Measurements from ENCODE around the gene TSEN2. TPM values are rescaled to one million over a fixed set of nuclear protein-coding genes. Genes with fewer than 3 reads are reported as not detected.

Gene TSEN2
- total and polyA plus RNA-seq, 7 experiments from 2014 or later = 12.1 to 27.5 (median 13.9) TPM

GRCh38 chr3:12553921-12554391 is 69.7 kb downstream of the TSEN2 start:
- no peak overlapping the region for H3K27ac ChIP-seq (ENCODE audit: low read depth, low read length)
- Mint-ChIP-seq H3K27ac (no peak overlapping the region), H3K4me3 (peak overlapping the region; percentile 70 to 91 (median 78)), H3K9me3 (peaks cover 0 to 4% (median 0%) of the 10 kb centered on the region in 11 donors), H3K4me1 (peaks cover 25 to 42% (median 38%) of the 10 kb centered on the region in 7 donors), H3K36me3 (peaks cover 0 to 5% (median 0%) of the 10 kb centered on the region in 5 donors), H3K27me3 (peaks cover 22 to 42% (median 32%) of the 10 kb centered on the region in 5 donors)
- H3K4me1 ChIP-seq (ENCODE audit: control insufficient read depth in 2 of 2, insufficient read depth in 2 of 2, low read length in 2 of 2) = peaks cover 15 to 20% of the 10 kb centered on the region in 2 donors
- ChIA-PET CTCF (no interaction called here), POLR2A (interaction anchor here (0.6 to 0.9 kb wide), 2 partner anchors 70 to 225 kb away, joined by 3 to 4 read pairs; partner anchors contain the start of gene TSEN2)
- ATAC-seq (no peak), DNase-seq (peak in 3 of 9 donors; percentile 13 to 24 (median 23))
- no peaks in the 10 kb centered on the region for H3K9me3 ChIP-seq (ENCODE audit: control insufficient read depth in 2 of 3, low read length in 3 of 3)
- peak overlapping the region; percentile 52 for H3K4me3 ChIP-seq (ENCODE audit: low read length)
- H3K27me3 ChIP-seq (ENCODE audit: control insufficient read depth in 2 of 2, insufficient read depth in 2 of 2, low read length in 2 of 2) = peaks cover 6% of the 10 kb centered on the region in 2 donors
- peaks cover 0 to 7% (median 0%) of the 10 kb centered on the region in 3 experiments for H3K36me3 ChIP-seq (ENCODE audit: control insufficient read depth in 2 of 3, insufficient read depth in 3 of 3, low read length in 3 of 3)
- intact Hi-C loops (cut with micrococcal nuclease) = loop anchor here in 1 of 2 donors (10.0 kb wide), 2 partner anchors 791 to 1279 kb away; partner anchors contain the start of gene ATG7

DNA sequence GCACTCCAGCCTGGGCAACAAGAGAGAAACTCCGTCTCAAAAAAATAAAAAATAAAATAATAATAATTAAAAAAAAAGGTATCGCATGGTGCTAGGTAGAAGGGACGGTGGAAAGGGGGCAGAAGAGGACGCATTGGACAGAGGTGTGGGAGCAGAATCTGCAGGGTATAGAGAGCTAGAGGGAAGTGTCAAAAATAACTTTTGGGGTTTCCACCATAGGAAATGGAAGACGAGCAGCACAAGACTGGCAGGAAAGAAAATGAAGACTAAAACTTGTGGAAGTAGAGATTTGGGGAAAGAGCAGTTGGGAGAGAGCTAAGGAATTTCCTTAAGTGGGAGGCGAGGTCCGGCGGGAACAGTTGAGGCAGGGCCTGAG is 72.0 kb downstream of the TSEN2 start:
- Mint-ChIP-seq H3K4me1 (peaks cover 40 to 65% (median 62%) of the 10 kb centered on the region in 7 donors), H3K27ac (peak overlapping the region; percentile 79 to 95 (median 90)), H3K9me3 (peaks cover 0 to 4% (median 0%) of the 10 kb centered on the region in 11 donors), H3K27me3 (peaks cover 22 to 37% (median 32%) of the 10 kb centered on the region in 5 donors), H3K4me3 (peak overlapping the region; percentile 90 to 100 (median 96)), H3K36me3 (peaks cover 0 to 5% (median 0%) of the 10 kb centered on the region in 5 donors)
- Histone ChIP-seq H3K4me1 (ENCODE audit: control insufficient read depth in 2 of 2, insufficient read depth in 2 of 2, low read length in 2 of 2) (peaks cover 30 to 37% of the 10 kb centered on the region in 2 donors), H3K9me3 (ENCODE audit: control insufficient read depth in 2 of 3, low read length in 3 of 3) (no peaks in the 10 kb centered on the region), H3K36me3 (ENCODE audit: control insufficient read depth in 2 of 3, insufficient read depth in 3 of 3, low read length in 3 of 3) (peaks cover 0 to 7% (median 0%) of the 10 kb centered on the region in 3 experiments), H3K27ac (ENCODE audit: low read depth, low read length) (peak overlapping the region; percentile 94), H3K4me3 (ENCODE audit: low read length) (peak overlapping the region; percentile 95), H3K27me3 (ENCODE audit: control insufficient read depth in 2 of 2, insufficient read depth in 2 of 2, low read length in 2 of 2) (peaks cover 6% of the 10 kb centered on the region in 2 donors)
- POLR2A ChIA-PET = interaction anchor here (0.7 to 3.1 kb wide), 4 partner anchors 47 to 285 kb away, joined by 3 to 22 read pairs (median 11); partner anchors contain the start of genes RAF1, RPL32 and TSEN2
- CTCF ChIA-PET = no interaction called here
- no peak for DNase-seq
- ATAC-seq = no peak
- intact Hi-C loops (cut with micrococcal nuclease) = loop anchor here (2.0 to 10.0 kb wide), 4 partner anchors 164 to 1282 kb away; partner anchors contain the start of genes TAMM41 (in 2 of the 2) and ATG7 (in 1 of the 2)

DNA sequence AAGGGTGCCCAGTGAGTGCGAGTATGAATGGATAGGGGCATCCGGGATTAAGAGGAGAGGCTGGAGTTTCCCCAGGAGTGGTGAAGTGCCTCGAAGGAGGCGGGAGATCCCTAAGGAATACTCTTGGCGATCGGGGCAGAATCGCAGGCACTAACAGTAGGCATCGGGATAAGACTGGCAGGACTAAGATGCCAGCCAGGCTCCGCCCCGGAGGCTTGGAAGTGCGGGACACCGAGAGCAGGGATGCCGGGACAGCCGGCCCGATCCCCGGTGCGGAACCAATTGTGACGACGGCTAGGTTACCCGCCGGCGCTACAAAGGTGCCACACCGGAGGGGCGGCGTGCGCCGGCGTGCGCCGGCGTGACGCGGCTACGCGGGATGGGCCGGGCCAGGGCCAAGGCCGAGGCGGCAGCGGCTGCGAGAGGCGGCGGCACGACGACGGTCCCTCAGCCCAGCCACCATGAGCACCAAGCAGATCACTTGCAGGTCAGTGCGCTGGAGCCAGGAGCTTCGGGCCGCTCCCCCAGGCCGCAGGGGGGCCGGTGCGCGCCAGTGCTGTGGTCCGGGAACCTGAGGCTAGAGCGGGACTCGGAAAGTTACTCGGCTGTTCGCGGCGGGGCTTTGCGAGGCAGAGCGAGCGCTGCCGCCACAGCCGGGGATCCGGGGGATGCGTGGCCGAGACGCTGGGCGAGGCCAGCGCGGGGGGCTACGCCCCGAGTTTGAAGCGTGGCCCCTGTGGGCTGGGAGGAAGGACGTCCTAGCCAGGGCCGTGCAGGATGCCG is 72.6 kb downstream of the TSEN2 start, which contains the start of gene MKRN2:
TSS of gene MKRN2 (plus strand) at position 398 of the 783 bp plus-strand sequence. CDS start at position 462, 64 bp downstream.
- H3K36me3 Mint-ChIP-seq = peaks cover 0 to 5% (median 0%) of the 10 kb centered on the region in 5 donors
- intact Hi-C loops (cut with micrococcal nuclease) = loop anchor here (1.0 to 10.0 kb wide), 8 partner anchors 73 to 1282 kb away; partner anchors contain the start of genes RAF1 (in 2 of the 2), TAMM41 (in 2 of the 2), TSEN2 (in 2 of the 2) and ATG7 (in 1 of the 2)
- ChIA-PET POLR2A (interaction anchor here (1.3 to 3.1 kb wide), 3 partner anchors 12 to 107 kb away, joined by 3 to 22 read pairs (median 17); partner anchors contain the start of genes RAF1 and TSEN2), CTCF (no interaction called here)
- H3K27me3 Mint-ChIP-seq = peaks cover 22 to 37% (median 28%) of the 10 kb centered on the region in 5 donors
- no peaks in the 10 kb centered on the region for H3K9me3 ChIP-seq (ENCODE audit: control insufficient read depth in 2 of 3, low read length in 3 of 3)
- peak within 1 kb of the TSS; percentile 87 to 95 (median 93) for H3K27ac Mint-ChIP-seq
- peaks cover 0 to 4% (median 0%) of the 10 kb centered on the region in 11 donors for H3K9me3 Mint-ChIP-seq
- H3K4me3 Mint-ChIP-seq = peak within 1 kb of the TSS; percentile 90 to 100 (median 96)
- peaks cover 40 to 71% (median 68%) of the 10 kb centered on the region in 7 donors for H3K4me1 Mint-ChIP-seq
- H3K4me3 ChIP-seq (ENCODE audit: low read length) = peak within 1 kb of the TSS; percentile 95
- ATAC-seq = peak; percentile 98
- DNase-seq = peak; percentile 74 to 89 (median 83)
- H3K27ac ChIP-seq (ENCODE audit: low read depth, low read length) = peak within 1 kb of the TSS; percentile 94
- peaks cover 31 to 38% of the 10 kb centered on the region in 2 donors for H3K4me1 ChIP-seq (ENCODE audit: control insufficient read depth in 2 of 2, insufficient read depth in 2 of 2, low read length in 2 of 2)
- H3K36me3 ChIP-seq (ENCODE audit: control insufficient read depth in 2 of 3, insufficient read depth in 3 of 3, low read length in 3 of 3) = peaks cover 0 to 7% (median 0%) of the 10 kb centered on the region in 3 experiments
- peaks cover 6% of the 10 kb centered on the region in 2 donors for H3K27me3 ChIP-seq (ENCODE audit: control insufficient read depth in 2 of 2, insufficient read depth in 2 of 2, low read length in 2 of 2)

GRCh38 chr3:12557473-12558100 is 73.3 kb downstream of the TSEN2 start:
- CTCF ChIA-PET = no interaction called here
- peak overlapping the region; percentile 95 for H3K4me3 ChIP-seq (ENCODE audit: low read length)
- Mint-ChIP-seq H3K9me3 (peaks cover 0 to 4% (median 0%) of the 10 kb centered on the region in 11 donors), H3K4me1 (peaks cover 40 to 78% (median 75%) of the 10 kb centered on the region in 7 donors), H3K36me3 (peaks cover 0 to 5% (median 0%) of the 10 kb centered on the region in 5 donors), H3K4me3 (peak overlapping the region; percentile 90 to 100 (median 96)), H3K27ac (peak overlapping the region; percentile 87 to 95 (median 93)), H3K27me3 (peaks cover 22 to 37% (median 28%) of the 10 kb centered on the region in 5 donors)
- peaks cover 0 to 7% (median 0%) of the 10 kb centered on the region in 3 experiments for H3K36me3 ChIP-seq (ENCODE audit: control insufficient read depth in 2 of 3, insufficient read depth in 3 of 3, low read length in 3 of 3)
- H3K27ac ChIP-seq (ENCODE audit: low read depth, low read length) = peak overlapping the region; percentile 94
- intact Hi-C loops (cut with micrococcal nuclease) = loop anchor here (1.0 to 10.0 kb wide), 8 partner anchors 73 to 1283 kb away; partner anchors contain the start of genes RAF1 (in 2 of the 2), TAMM41 (in 2 of the 2), TSEN2 (in 2 of the 2) and ATG7 (in 1 of the 2)
- ATAC-seq (no peak), DNase-seq (no peak)
- POLR2A ChIA-PET = interaction anchor here (0.6 to 3.1 kb wide), 6 partner anchors 11 to 106 kb away, joined by 3 to 22 read pairs (median 4); partner anchors contain the start of genes RAF1 and TSEN2
- no peaks in the 10 kb centered on the region for H3K9me3 ChIP-seq (ENCODE audit: control insufficient read depth in 2 of 3, low read length in 3 of 3)
- H3K27me3 ChIP-seq (ENCODE audit: control insufficient read depth in 2 of 2, insufficient read depth in 2 of 2, low read length in 2 of 2) = peaks cover 6% of the 10 kb centered on the region in 2 donors
- H3K4me1 ChIP-seq (ENCODE audit: control insufficient read depth in 2 of 2, insufficient read depth in 2 of 2, low read length in 2 of 2) = peaks cover 35 to 38% of the 10 kb centered on the region in 2 donors

DNA sequence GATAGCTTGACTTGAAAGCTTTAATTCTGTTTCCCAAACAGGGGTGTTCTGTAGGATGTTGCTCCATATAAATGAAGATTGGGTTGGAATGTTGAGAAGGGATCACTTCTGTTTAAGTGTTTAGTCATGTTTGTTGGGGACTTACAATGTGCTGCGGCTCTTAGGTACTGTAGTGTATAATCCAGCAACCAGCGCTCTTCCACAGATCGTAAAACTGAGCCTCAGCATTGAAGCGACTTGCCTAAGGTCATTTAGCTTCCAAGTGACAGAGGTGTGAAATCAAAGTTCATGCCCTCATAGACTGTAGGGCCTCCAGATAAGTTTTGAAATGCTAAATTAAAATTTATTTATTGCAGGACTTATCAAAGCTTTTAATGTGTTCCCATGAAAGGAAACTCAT is 74.4 kb downstream of the TSEN2 start:
- no peak for ATAC-seq
- Histone ChIP-seq H3K27me3 (ENCODE audit: control insufficient read depth in 2 of 2, insufficient read depth in 2 of 2, low read length in 2 of 2) (peaks cover 0 to 4% of the 10 kb centered on the region in 2 donors), H3K4me3 (ENCODE audit: low read length) (no peak overlapping the region), H3K9me3 (ENCODE audit: control insufficient read depth in 2 of 3, low read length in 3 of 3) (no peaks in the 10 kb centered on the region), H3K27ac (ENCODE audit: low read depth, low read length) (no peak overlapping the region), H3K4me1 (ENCODE audit: control insufficient read depth in 2 of 2, insufficient read depth in 2 of 2, low read length in 2 of 2) (peaks cover 35 to 38% of the 10 kb centered on the region in 2 donors), H3K36me3 (ENCODE audit: control insufficient read depth in 2 of 3, insufficient read depth in 3 of 3, low read length in 3 of 3) (peaks cover 0 to 7% (median 0%) of the 10 kb centered on the region in 3 experiments)
- CTCF ChIA-PET = no interaction called here
- no peak for DNase-seq
- Mint-ChIP-seq H3K27me3 (peaks cover 18 to 27% (median 21%) of the 10 kb centered on the region in 5 donors), H3K27ac (peak overlapping the region in 7 of 9 donors; percentile 25 to 95 (median 87)), H3K9me3 (peaks cover 0 to 4% (median 0%) of the 10 kb centered on the region in 11 donors), H3K4me1 (peaks cover 39 to 80% (median 73%) of the 10 kb centered on the region in 7 donors), H3K4me3 (peak overlapping the region; percentile 30 to 100 (median 96)), H3K36me3 (peaks cover 0 to 5% (median 0%) of the 10 kb centered on the region in 5 donors)
- POLR2A ChIA-PET = interaction anchor here (0.7 to 1.6 kb wide), 2 partner anchors 106 to 1904 kb away, joined by 3 to 5 read pairs; partner anchors contain the start of gene RAF1
- intact Hi-C loops (cut with micrococcal nuclease) = loop anchor here in 1 of 2 donors (10.0 kb wide), 2 partner anchors 786 to 1284 kb away; partner anchors contain the start of gene ATG7

All from naive thymus-derived CD4-positive, alpha-beta T cell (primary cell).